Esophagus muscularis mucosa (tissue), 4 donors: Measurements from ENCODE around the gene SRD5A1.

ENCODE experiments used
- EP300 ChIP-seq: sonication (generic); formaldehyde crosslinking; IDR thresholded peaks from one replicate; pipeline ENCODE4 v1.6.1; 2017; ENCODE audit warnings: antibody characterized with exemption
- POLR2A ChIP-seq: fragments of 450-650 bp; IDR thresholded peaks from one replicate; pipeline ENCODE4 v1.6.1; 2017; ENCODE audit warnings: antibody characterized with exemption, moderate library complexity, mild to moderate bottlenecking, low read depth
- TF ChIP-seq, protein P1 (sequence below), 3 experiments: fragments of 200-600 bp in 2 of 3; fragments of 450-650 bp in 1 of 3; sonication (generic) in 2 of 3; IDR thresholded peaks; one replicate each; pipeline ENCODE4 v1.5.1; 2017 to 2019; ENCODE audit warnings: antibody characterized with exemption in 3 of 3, mild to moderate bottlenecking in 2 of 3, moderate library complexity in 1 of 3

DNA sequence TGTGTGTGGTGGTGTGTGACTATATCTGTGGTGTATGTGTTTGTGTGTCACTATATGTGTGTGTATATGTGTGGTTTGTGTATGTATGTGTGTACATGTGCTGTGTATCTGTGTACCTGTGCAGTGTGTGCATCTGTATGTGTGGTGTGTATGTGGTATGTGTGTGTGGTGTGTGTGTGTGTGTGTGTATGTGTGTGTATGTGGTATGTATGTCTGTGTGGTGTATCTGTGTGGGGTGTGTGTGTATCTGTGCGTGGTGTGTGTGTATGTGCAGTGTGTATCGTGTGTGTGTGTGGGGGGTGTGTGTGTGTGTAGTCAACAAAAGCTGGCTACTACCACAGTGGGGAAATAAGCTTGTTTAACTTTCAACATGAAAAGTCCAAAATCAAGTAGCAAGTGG lies 48.4 kb downstream of the SRD5A1 start:
- TF ChIP-seq, protein P1, sequence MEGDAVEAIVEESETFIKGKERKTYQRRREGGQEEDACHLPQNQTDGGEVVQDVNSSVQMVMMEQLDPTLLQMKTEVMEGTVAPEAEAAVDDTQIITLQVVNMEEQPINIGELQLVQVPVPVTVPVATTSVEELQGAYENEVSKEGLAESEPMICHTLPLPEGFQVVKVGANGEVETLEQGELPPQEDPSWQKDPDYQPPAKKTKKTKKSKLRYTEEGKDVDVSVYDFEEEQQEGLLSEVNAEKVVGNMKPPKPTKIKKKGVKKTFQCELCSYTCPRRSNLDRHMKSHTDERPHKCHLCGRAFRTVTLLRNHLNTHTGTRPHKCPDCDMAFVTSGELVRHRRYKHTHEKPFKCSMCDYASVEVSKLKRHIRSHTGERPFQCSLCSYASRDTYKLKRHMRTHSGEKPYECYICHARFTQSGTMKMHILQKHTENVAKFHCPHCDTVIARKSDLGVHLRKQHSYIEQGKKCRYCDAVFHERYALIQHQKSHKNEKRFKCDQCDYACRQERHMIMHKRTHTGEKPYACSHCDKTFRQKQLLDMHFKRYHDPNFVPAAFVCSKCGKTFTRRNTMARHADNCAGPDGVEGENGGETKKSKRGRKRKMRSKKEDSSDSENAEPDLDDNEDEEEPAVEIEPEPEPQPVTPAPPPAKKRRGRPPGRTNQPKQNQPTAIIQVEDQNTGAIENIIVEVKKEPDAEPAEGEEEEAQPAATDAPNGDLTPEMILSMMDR (IDR thresholded peaks at IDR 0.05) = no peak
- no peak for TF ChIP-seq EP300
- no peak for TF ChIP-seq POLR2A
